ENCODE data around the gene NLE1. TPM values are rescaled to one million over a fixed set of nuclear protein-coding genes. Genes with fewer than 3 reads are reported as not detected.
A peak's percentile ranks its signal among the peaks of the same experiment; 100 is the strongest.
"Not testable (repeated sequence)": the region's sequence is repeated elsewhere in the genome, so short reads cannot be mapped to it uniquely, and the experiment has no call there.

Gene NLE1
- 10 to 100 TPM; 10.1 to 17.9 (median 14.7) TPM for polyA plus RNA-seq (ENCODE audit: insufficient read length in 10 of 10)
- long read RNA-seq, donor 1, partial matches to known transcripts: 0 of 3 reads
- long read RNA-seq, donor 1, other reads (novel, unspliced or antisense): 0 of 3 reads
- long read RNA-seq, donor 2, partial matches to known transcripts: 0 of 2 reads
- long read RNA-seq, donor 2, other reads (novel, unspliced or antisense): 0 of 2 reads
- long read RNA-seq, donor 3: 0 reads
- long read RNA-seq, donor 4, full-length matches to known transcripts: 2 of 2 reads
- long read RNA-seq, donor 4, partial matches to known transcripts: 0 of 2 reads
- long read RNA-seq, donor 4, other reads (novel, unspliced or antisense): 0 of 2 reads
- long read RNA-seq, donor 5, partial matches to known transcripts: 0 of 2 reads
- long read RNA-seq, donor 5, other reads (novel, unspliced or antisense): 0 of 2 reads
- long read RNA-seq, donor 6, partial matches to known transcripts: 0 of 3 reads
- long read RNA-seq, donor 6, other reads (novel, unspliced or antisense): 0 of 3 reads
- long read RNA-seq, donor 7, partial matches to known transcripts: 0 of 4 reads
- long read RNA-seq, donor 7, other reads (novel, unspliced or antisense): 0 of 4 reads
- long read RNA-seq, donor 8, full-length matches to known transcripts: 3 of 3 reads
- long read RNA-seq, donor 8, partial matches to known transcripts: 0 of 3 reads
- long read RNA-seq, donor 8, other reads (novel, unspliced or antisense): 0 of 3 reads
- long read RNA-seq, donor 9: 0 reads

GRCh38 chr17:35141681-35142466, at the start of gene NLE1:
TSS of gene NLE1 (minus strand) at chr17:35142303. CDS start at chr17:35142275, 28 bp downstream.
- peak; percentile 72 to 93 (median 86) for DNase-seq

DNA sequence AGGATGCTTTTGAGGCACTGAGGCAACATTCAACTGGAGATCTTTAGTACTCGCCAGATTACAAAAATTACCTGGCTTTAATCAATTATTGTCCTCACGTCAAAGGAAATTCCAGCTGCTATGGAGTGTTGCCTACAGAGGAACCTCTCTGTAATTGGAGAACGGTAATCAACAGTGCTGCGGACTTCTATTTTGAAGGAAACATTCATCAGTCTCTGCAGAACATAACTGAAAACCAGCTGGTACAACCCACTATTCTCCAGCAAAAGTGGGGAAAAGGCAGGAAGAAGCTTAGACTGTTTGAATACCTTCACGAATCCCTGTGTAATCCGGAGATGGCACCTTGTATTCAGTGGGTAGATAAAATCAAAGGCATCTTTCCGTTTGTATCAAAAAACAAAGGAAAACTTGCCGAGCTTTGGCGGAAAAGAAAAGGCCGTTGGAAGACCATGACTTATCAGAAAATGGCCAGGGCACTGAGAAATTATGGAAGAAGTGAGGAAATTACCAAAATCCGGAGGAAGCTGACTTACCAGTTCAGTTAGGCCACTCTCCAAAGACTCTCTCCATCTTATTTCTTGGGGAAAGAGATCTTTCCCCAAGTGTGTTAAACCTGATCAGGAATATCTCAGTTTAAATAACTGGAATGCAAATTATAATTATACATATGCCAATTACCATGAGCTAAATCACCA, 49.0 kb upstream of the NLE1 start:
- DNase-seq: no peak

- DNase-seq: no peak
These were observed 47.2 kb upstream of the NLE1 start for GRCh38 chr17:35189291-35189690.

DNA sequence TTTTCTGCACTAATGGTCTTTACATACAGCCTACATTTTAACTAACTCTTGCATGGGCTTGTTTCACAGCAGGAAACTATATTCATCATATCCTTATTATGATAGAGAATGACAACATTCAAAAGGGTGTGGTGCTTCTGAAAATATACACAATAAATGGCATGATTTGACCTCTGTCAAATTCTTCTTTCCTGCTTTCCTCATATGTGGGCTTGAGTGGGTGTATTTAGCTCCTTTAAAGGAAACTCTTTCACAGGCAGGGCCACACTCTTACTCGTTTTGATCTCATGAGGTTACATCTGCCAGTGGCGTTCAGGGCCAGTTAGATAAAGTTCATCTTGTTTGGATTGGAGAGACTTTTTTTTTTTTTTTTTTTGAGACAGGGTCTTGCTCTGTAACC, 46.0 kb upstream of the NLE1 start:
- no peak for DNase-seq

DNA sequence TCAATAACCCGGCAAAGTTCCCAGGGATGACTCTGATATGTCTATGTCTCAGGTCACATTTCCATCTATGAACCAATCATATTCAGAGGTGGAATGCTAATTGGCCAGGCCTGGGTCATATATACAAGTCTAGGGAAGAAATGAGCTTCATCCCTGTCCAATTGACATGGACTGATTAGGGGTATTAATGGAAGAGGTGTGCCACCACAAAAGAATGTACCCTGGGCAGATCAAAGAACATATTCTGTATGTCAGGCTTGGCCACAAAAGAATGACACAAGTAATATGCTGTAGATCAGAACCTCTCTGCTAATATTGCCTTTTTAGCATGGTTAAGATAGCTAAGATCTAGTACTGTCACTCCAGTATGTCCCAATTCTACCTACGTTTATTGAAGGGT, 45.4 kb upstream of the NLE1 start:
- no peak for DNase-seq

DNA sequence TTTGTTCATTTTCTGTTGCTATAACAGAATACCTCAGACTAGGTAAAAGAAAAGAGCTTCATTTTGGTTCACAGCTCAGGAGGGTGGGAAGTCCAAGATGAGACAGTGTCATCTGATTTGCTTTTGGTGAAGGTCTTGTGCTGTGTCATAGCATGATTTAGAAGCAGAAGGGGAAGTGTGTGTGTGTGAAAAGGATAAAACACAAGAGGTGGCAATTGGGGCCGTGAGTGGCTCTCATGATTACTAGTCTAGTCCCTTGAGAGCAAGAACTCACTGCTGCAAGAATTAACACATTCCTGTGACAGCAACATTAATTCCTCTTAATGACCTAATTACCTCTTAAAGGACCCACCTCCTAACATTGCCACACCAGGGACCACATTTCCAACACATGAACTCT, 43.7 kb upstream of the NLE1 start:
- DNase-seq: no peak

DNA sequence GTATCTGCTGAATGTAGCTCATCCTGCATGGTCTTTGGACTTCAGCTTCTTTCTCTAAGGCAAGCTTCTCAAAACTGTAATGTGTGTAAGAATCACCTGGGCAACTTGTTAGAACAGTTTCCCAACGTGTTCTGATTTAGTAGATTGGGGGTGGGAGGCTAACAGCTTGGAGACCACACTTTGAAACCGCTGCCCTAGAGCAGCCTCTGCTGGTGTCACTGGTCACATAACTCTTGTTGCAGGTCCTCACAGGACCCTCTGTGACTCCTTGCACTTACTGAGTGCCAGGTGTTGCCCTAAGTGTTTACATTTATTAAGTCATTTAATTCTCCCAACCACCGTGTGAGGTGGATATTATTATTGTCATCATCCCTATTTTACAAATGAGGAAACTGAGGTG, 42.2 kb upstream of the NLE1 start:
- no peak for DNase-seq

DNA sequence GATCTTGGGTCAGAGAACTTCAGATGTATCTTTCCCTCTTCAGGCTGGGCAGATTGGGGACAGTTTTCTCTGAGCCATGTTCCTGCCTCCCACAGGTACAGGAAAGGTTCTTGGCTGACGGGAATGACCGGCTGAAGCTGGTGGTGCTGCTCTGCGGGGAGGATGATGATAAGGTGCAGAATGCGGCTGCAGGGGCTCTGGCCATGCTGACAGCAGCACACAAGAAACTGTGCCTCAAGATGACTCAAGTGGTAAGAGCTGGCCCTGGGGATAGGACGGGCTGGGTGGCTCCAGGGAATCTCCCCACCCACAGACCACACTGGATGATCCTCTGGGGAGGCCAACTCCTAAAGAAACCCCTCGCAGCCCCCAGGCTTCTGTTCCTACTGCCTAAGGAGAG, 41.2 kb upstream of the NLE1 start:
- DNase-seq: no peak

DNA sequence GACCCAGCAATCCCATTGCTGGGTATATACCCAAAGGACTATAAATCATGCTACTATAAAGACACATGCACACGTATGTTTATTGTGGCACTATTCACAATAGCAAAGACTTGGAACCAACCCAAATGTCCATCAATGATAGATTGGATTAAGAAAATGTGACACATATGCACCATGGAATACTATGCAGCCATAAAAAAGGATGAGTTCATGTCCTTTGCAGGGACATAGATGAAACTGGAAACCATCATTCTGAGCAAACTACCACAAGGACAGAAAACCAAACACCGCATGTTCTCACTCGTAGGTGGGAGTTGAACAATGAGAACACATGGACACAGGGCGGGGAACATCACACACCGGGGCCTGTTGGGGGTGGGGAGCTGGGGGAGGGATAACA, 37.3 kb upstream of the NLE1 start:
- not testable (repeated sequence) for DNase-seq

GRCh38 chr17:35176897-35177296, 34.8 kb upstream of the NLE1 start:
- DNase-seq: no peak

DNA sequence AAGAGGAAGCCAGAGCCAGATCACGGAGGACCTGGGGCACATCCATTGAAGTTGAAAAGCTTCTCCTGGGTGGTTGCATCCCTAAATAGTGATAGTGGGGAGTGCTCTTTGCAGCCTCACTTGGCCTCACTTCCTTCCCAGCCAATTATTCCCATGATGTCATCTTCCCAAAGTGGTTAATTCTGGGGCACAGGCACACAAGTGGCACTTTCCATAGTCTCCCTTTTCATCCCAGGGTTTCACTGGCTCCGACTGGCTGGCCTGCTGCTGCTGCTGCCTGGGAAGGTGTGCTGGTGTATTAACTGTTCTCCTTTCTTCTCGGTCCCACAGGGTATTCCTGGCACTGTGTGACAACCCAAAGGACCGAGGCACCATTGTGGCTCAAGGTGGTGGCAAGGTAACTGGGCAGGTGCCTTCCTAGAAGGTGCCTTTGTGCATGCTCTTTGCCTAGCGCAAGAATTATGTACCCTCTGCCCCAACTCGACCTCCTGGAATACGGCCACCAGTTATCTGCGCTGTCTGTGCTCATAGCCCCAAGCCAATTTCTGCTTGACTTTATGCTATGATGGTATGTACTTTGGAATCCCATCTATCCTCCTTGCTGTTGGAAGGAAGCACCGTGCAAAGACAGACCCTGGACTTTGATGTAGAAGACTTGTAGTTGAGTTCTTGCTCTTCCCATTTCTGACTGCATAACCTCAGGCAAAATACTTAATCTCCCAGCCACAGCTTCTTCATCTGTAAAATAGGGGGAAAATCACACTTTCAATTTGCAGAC, 33.7 kb upstream of the NLE1 start:
- no peak for DNase-seq

- no peak for DNase-seq
These were observed 32.8 kb upstream of the NLE1 start for GRCh38 chr17:35174835-35175334.

- not testable (repeated sequence) for DNase-seq
These were observed 30.2 kb upstream of the NLE1 start for GRCh38 chr17:35172321-35172720.

DNA sequence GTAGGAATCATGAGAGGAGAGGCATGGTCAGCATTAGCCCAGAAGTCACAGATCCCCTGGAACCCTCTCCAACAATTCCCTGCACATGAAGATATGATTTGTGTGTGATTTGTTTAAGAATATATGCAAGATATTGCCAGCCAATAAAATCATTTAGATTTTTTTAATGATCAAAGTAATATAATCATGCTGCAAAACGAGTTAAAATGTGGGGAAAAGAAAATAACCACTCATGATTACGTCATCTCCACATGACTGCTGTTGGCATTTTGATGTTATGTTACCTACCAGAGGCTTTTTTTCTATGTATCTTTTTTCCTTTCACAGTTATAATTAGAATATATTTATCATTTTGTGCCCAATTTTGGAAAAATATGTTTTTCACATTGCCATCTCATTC, 29.7 kb upstream of the NLE1 start:
- no peak for DNase-seq

DNA sequence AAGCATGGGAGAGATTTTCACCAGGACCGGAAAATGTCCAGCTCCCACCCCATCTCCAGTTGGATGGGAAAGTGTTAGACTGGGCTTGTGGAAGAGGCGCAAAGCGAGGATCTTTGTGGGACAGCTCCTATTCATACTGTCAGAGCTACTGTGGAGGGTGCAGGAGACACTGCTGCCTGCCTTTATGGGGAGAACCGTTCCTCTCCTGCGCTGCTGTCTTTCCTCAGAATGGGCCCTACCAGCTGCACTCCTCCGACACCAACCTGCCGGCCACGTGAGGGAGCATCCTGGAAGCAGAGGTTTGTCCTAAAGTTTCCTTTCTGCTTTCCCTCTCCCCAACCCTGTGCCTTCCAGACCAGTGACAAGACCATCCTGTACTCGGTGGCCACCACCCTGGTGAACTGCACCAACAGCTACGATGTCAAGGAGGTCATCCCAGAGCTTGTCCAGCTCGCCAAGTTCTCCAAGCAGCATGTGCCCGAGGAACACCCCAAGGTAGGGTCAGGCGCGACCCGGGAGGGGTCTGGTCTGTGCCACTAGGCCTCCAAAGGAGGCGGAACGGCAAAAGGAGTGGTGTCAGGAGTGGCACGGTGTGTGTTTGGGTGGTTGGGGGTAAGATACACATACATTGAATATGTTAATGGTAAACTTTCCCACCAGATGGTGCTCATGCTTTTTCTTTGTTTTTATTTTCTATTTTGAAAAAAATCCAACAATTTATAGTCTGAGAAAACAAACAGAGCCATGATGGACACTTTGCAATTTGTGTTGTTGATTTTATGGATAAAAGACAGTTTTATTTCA, 29.1 kb upstream of the NLE1 start:
- peak in 2 of 3 donors; percentile 12 to 19 for DNase-seq

- DNase-seq: no peak
These were observed 27.8 kb upstream of the NLE1 start for GRCh38 chr17:35169835-35170363.

GRCh38 chr17:35167666-35168065, 25.6 kb upstream of the NLE1 start:
- DNase-seq: no peak

- DNase-seq: no peak
These were observed 24.9 kb upstream of the NLE1 start for GRCh38 chr17:35167046-35167445.

DNA sequence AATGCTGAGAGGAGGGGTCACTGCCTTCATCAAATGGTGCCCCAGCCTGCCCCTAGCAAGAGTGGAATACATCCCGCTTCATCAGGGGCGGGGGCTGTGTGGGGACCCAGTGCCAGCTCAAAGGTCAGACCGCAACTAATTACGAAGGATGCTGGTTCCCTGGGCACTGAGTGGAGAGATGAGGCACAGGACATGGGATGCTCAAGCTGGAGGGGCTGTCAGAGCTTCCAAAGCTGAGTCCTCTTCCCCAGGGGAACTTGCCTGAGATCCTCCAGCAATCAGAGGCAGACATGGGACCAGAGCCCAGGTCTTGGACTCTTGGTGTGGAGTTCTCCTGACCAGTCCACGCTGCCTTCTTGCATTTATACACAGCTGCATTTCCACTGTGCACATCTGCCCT, 24.4 kb upstream of the NLE1 start:
- DNase-seq: no peak

DNA sequence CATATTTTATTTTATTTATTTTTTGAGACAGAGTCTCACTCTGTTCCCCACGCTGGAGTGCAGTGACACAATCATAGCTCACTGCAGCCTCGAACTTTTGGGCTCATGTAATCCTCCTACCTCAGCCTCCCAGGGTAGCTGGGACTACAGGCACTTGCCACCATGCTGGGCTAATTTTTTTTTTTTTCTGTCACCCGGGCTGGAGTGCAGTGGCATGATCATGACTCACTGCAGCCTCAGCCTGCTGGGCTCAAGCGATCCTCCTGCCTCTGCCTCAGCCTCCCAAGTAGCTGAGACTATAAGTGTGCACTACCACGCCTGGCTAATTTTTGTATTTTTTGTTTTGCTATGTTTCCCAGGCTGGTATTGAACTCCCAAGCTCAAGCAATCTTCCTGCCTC, 22.6 kb upstream of the NLE1 start:
- no peak for DNase-seq
